Mucosa of gallbladder (tissue), 1 donor: ENCODE results near the gene DGKD. TPM values are rescaled to one million over a fixed set of nuclear protein-coding genes. Genes with fewer than 3 reads are reported as not detected.

Experiments
- DNase-seq: peaks from one replicate; pipeline ENCODE4 v3.0.0-alpha.2; 2020; ENCODE audit warnings: low spot score
- total RNA-seq: library from RNA; stranded (reverse); gene quantifications from one replicate; pipeline ENCODE4 v1.2.1, GENCODE V29; 2021
- donor health status: DM: no; HTN: no; CAD: no.

Gene DGKD
- total RNA-seq, 1 donor from 2014 or later = 24.3 TPM

DNA sequence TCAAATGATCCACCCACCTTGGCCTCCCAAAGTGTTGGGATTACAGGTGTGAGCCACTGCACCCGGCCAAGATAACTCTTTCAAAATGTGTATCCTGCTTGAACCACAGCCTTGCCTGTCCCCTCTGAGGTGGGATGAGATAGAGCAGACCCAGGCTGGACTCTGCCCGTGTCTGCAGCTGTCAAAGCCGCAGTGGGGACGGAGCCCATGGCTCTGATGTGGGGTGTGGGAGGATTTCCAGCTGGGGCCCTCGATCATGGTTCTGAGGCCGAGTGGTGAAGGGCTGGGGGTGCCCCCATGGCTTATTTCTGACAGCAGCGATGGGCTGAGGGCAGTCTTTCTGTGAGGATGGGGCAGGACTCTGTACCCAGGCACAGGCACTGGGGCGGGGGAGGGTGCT is 104.5 kb downstream of the DGKD start:
- no peak for DNase-seq

DNA sequence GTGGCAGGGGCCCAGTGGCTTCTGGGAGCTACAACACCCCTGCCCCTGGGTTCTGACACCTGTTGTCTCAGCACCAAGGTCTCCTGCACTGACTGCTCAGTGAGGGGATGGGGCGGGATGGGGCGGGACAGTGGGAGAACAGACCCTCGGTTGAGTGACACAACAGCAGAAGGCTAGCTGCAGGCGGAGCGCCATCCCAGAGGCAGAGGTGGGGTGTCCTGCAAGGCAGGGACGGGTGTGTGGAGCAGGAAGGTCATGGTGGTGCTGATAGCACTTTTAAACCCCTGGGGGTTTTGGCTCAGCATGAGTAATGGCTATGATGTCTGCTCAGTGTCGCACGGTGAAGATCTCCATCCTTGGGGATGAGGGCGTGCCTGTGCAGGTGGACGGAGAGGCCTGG is 105.1 kb downstream of the DGKD start:
- DNase-seq = no peak

DNA sequence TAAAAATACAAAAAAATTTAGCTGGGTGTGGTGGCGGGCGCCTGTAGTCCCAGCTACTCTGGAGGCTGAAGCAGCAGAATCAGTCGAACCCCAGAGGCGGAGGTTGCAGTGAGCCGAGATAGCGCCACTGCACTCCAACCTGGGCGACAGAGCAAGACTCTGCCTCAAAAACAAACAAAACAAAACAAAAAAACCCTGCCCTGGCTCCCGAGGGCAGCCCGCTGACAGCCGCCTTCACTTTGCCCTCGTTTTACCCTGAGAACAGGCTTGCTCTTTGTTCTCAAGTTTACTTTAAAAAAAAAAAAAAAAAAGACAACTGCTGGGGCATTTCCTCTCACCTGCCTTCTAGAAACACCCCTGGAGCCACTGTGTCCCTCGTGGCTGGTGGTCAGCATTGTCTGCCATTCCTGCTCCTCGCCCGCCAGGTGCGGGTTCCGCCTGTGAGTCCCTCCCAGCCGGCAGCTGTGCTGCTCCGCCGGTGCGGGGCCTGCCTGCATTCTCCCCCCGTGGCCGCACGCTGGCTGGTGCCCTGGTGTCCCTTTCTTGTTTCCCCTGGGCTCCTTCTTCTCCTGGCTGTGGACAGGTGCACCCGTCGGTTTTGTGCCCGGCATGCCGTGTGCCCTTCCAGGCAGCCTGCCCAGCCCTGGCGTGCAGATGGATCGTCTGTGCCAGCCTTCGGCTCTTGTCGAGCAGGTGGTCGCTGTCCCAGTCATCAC is 106.6 kb downstream of the DGKD start:
- peak; percentile 22 for DNase-seq

DNA sequence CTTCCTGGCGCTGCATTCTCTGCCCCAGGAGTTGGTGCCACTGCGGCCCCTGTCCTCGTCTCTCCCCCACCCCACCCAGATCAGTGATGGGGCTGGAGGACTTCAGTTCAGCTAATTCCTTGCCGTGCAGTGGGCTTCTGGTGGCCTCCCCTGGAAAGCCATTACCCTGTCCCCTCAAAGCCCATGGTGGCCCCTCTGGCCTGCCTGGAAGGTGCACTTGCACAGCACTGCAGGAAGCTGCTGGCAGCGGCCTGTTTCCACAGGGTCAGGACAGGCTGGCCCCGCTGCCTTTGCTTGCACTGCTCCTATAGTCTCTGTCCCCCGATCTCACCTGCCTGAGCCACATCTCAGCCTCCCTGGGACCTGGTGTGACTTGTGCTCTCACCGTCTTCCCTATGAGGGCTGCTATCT is 107.2 kb downstream of the DGKD start:
- no peak for DNase-seq

DNA sequence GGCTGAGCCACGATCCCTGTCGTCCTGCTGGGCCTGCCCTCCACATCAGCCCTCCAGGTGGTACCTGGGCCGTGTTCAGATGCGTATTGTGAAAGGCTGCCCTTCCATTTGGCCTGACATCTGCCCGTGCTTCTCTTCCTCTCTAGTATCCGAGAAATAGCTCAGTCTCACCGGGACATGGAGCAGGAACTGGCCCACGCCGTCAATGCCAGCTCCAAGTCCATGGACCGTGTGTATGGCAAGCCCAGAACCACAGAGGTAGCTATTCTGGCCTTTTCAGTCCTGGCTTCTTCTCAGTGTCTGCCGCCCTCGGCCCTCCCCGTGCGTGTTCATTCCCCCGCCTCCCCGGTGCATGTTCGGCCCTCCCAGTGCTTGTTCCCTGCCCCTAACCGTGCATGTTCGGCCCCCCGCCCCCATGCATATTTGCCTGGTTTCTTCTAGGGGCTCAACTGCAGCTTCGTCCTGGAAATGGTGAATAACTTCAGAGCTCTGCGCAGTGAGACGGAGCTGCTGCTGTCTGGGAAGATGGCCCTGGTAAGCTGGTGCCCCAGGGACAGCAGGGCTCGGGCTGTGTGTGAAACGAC is 108.0 kb downstream of the DGKD start:
- no peak for DNase-seq

DNA sequence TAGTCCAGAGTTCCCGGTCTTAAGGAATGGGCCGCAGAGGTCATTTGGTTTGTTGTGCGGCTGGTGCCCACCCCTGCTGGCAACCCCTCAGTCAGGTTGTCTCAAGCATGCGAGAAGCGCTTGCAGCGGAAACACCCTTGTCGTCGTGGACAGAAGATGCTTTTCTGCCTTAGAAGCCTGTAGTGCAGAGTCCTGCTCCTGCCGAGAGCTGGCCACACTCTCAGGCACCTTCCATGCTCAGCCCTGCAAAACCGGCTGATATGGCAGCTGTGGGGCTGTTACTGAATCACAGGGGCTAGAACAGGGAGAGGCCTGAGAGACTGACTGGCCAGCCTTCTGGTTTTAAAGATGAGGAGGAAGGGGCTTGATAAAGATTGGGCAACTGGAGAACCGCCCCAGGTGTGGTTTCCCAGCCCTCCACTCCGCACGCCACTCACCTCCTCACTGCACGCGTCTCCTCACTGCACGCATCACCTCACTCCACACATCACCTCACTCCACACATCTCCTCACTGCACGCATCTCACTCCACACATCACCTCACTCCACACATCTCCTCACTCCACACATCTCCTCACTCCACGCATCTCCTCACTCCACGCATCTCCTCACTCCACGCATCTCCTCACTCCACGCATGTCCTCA is 108.7 kb downstream of the DGKD start:
- DNase-seq = no peak

DNA sequence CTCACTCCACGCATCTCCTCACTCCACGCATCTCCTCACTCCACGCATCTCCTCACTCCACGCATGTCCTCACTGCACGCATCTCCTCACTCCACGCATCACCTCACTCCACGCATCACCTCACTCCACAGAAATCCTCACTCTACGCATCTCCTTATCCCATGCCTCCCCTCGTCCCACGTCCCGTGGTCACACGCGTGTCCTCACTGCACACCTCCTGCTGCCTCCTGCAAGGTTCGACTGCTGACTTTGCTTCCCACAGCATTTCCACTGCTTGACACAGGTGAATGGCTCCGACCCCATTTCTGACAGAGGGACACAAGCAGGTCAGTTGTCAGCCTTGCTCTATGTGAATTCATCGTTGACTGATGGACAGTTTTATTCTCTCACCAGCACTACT is 109.3 kb downstream of the DGKD start:
- no peak for DNase-seq

DNA sequence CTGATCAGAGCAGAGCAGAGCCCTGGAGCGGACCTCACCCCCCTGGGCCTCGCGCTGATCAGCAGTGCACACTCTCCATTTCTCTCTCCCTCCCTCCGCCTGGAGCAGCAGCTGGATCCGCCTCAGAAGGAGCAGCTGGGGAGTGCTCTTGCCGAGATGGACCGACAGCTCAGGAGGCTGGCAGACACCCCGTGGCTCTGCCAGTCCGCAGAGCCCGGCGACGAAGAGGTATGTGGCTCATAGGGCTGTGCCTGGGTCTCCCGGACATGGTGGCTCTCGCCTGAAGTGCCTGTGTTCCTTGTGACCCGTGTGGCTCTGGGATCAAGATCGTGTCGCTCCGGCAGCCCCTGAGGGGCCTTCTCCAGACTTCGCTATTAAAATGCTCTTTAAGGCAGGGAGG is 109.8 kb downstream of the DGKD start:
- no peak for DNase-seq

DNA sequence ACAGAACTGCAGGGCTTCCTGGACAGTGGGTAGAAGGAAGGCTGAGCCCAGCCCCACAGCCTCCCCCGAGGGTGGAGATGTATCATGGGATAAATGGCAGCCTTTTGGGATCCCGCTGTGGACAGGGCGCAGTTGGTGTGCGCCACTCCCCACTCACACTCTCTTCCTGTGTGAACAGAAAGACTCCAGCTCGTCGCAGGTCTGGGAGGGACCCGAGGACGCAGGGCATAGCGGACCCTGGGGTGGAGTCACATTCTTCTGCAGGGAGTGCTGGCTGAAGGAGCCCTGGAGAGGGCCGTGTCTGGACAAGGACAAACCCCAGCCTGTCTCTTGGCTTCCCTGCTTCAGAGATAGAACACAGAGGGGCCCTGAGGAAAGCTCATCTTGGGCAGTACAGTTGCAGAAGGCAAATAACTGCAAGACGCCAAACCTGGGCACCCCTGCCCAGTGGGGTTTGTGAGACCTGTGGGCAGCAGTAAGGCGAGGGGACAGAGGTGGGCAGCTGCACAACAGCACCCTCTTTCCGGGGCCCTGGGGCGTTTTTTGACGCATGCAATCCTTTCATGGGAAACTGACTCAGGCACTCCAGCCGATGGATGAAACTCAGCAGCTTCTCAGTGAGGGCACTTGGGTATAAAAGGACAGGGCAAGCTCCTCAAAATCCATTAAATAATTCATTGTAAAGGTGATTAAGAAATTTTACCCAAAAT is 110.4 kb downstream of the DGKD start:
- DNase-seq = no peak

DNA sequence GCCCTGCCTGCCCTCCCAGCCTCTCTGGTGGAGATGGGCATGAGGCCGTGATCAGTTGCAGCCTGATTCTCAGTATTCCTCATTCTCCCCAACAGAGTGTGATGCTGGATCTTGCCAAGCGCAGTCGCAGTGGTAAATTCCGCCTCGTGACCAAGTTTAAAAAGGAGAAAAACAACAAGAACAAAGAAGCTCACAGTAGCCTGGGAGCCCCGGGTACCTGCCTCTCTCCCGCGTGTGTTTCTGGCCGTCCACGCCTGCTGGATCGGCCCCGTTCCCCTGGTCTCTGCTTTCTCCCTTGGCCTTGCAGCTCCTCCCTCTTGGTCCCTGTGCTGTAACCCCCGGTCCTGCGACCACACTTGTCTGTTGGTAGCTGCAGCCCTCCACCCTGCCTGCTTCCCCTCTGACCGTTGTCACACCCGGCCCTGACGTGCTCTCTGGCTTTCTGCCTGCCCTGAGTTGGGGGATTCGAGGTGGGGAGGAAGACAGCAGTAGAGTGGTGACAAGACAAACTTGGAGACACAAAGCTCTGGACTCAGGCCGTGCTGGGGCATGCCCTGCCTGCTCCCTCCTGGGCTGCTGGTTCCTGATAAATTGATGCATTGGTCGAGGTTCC is 112.8 kb downstream of the DGKD start:
- DNase-seq = no peak

DNA sequence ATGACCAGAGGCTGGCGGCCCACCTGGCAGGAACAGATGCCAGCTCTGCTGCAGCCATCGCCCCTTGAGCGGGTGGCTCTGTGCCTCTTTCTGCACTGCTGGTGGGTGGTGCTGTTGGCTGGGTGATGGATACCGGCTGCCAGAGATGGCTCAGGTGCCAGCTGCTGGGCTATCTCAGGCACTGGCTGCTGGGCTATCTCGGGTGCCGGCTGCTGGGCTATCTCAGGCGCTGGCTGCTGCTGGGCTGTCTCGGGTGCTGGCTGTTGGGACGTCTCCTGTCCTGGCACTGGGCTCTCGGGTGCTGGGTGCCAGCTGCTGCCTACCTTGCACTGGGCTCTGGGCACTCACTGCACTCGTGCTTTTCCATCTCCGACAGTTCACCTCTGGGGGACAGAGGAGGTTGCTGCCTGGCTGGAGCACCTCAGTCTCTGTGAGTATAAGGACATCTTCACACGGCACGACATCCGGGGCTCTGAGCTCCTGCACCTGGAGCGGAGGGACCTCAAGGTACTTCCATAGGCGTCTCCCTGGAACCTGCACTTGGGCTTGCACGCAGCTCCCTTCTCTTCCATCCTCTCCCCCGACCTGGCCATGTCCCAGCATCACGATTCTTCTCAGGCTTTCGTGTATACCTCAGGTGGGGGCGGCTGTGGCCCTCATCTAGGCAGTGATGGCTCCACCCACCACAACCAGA is 113.9 kb downstream of the DGKD start:
- no peak for DNase-seq

DNA sequence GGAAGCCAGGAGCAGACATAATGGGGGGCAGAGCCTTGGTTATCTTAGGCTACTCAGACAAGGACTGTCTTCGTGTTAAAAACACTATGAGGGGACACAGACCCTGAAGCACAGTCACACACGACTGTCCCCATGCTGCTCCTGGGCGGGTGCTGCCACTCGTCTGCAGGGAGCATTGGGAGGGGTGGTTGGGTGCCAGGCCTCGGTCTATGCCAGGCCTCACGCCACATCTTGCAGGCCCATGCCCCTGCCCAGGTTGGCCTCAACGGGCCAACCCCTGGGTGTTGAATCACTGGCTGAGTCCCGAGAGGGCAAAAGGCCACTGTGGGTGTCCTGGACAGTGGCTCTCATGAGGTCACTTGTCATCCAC is 114.4 kb downstream of the DGKD start:
- DNase-seq = no peak

DNA sequence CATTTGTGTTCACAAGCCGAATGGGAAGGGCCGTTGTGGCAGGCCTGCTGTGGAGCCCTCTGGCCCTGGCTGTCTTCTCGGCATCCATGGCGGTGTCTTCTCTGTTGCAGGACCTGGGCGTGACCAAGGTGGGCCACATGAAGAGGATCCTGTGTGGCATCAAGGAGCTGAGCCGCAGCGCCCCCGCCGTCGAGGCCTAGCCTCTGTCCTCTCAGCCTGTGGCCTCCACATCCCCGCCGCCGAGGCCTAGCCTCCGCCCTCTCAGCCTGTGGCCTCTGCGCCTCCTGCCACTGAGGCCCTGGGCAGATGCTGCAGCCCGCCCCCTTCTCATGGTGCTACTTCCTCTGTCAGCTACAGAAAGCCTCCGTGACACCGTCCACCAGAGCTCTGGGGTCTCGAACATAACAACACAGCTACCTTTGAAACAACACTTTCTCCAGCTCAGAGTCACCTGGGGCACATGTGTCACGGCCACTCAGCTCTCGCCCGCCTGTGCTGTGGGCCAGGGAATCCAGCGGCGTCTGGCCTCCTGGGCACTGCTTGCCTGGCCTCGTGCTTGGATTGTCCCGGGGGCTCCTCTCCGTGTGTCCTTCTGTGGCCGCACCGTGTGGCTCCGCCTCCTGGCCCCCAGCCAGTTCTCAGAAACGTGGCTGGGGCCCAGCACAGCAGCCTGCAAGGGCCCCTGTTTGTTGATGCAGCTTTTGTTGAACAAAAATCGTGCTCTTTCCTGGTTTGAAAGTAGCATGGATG is 115.1 kb downstream of the DGKD start:
- DNase-seq = no peak

DNA sequence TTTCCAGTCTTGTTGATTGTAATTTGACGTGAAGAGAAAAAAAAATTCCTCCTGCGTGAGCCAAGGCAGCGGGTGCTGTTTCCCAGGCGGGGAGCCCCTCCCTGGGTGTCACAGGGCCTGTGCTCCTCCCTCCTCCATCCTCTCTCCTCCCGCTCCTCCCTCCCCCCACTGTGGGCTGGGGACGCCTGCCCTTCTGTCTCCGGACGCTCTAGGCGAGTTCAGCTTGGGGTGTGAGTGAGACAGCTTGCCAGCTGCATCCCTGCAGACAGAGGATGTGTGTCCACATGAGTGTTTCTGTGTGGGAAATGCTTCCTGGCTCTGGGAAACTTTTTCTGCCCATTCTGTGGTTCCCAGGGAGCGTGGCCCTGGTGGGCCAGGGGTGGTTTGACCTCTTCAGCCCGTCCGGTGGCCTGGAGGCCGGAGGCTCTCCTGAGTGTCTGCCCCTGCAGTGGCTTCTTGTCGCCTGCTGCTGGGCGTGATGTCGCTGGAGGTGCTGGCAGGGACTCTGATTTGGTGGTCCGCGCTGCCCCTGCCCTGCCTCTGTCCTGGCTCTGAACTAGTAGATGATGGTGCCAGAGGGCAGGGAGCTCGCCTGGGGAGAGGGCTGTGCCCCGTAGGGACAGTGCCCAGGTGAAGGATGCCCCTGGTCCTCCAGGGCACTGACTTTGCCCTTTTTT is 115.9 kb downstream of the DGKD start:
- DNase-seq = peak; percentile 46

DNA sequence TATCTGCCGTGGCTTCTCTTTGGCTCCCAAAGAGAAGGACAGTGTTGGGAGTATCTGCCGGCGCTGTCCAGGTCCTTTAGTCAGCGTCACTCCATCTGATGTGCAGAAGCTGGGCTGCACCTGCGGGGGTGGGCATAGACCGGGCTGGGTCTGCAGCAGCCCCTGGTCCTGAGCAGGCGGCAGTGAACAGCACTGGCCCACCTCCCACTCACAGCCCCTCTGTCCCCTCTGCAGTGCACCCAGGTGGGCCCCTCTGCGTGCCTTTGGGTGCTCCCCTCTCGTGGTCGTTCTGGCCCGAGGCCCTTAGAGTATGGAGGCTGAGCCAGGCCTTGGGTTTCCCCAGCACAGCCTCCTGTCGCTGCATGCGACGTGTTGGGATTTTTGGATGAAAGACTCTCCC is 116.5 kb downstream of the DGKD start:
- DNase-seq = no peak

DNA sequence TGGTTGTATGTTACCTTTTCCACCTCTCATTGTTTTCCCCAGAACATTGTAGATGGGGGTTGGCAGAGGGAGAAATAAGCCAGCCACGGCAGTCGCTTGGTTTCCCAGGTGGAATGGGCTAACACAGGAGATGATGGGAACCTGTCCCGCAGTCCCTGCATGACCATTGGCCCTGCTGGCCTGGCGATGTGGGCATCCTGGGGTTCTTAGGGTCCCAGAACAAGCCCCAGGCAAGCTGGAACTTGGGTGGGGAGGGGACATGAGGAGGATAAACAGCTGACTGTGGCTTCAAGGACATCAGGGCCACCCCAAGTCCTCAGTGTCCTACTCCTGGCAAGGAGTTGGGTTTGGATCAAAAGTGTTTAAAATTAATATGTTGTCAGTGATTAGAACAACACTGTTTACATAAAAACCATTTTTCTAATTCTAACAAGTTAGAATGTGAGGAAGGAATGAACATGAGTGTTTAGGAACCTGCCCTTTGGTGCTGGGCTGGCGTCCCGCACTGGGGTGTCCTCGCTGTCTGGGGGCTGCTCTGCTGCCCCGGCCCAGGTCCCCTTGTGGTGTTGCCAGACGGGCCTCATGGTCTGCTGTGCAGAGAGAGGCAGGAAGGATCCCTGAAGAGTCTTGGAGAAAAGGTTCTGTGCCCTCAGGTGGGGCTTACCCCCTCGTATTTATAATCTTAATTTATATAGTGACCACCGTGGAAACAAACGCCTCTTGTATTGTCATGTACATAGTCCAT is 117.2 kb downstream of the DGKD start:
- DNase-seq = no peak

DNA sequence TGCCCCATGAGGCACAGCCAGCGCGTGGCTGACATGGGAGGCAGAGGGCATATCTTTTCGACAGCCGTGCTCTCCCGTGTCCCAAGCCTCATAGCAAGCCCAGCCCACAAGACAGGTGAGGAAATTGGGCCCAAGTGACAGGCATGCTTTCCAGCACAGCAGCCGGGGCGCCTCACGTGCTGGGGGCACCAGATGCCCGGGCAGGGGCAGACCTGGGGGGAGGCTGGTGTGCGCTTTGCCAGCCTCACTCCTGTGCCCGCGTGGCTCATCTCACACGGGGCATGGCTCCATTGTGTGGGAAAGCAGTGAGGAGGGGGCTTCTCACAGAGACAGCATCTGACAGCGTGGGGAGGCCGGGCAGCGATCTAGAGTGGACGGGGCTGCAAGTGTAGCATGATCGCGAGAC is 119.1 kb downstream of the DGKD start:
- DNase-seq = no peak

DNA sequence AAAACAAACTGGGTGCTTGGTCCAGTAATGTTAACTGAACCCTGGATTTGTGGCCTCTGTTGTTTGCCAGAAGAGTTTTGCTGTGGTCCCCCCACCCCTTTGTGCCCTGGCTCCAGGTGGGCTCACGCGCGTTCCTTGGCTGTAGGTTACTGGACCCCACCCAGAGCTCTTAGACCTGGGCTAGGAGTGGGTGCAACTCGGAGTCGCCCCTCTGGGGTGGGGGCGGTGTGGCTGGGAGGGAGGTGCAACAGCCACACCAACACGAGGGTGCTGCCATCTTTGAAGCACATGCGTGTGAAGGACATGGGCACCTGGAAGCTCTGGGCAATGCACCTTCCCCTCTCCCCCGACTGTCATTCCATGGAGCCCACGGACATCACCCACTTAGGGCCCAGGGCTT is 119.6 kb downstream of the DGKD start:
- DNase-seq = no peak

DNA sequence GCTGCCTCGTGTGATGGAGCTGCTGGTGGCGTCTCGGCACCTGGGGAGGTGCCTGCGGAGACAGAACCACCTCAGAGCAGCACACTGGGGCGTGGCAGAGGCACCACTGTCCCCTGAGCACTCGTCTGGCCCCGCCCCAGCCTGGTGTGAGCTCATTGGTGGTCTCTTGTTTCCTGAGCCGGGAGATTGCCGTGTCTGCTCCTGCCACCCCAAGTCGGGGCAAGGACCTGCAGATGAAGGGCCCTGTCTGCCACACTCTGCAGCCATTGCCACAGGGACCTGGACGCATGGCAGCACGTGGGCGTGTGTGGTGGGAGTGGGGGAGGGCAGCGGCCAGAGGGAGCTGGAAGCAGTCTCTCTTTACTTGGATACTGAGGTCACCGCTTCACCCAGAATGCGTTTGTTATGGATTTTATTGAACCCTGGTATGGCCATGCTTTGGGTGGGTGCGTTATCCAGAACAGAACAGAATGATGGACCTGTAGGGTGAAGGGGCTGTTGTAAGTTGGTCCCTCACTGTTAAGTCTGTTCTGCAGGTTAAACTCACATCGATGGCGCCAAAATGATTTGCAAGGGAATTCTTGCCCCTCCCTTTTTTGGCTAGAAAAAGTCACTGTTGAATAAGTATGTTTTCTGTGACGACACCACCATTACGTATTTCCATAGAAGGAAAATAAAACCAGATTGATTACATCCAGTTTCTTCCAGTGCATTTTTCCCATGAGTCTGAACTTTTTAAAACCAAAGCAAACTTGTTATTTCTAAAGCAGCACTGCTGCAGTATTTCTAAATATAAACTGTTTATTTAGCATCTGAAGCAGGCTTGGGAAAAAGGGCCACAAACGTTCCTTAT is 120.2 kb downstream of the DGKD start:
- DNase-seq = no peak
